HG02981 (cell line): Measurements from ENCODE around the gene PIAS1.
"Not testable (repeated sequence)": the region's sequence is repeated elsewhere in the genome, so short reads cannot be mapped to it uniquely, and the experiment has no call there.

ENCODE experiments used
- ATAC-seq: cut with Tn5 transposase; IDR thresholded peaks from one replicate; pipeline ENCODE4 v1.9.1; 2021; ENCODE audit warnings: mild to moderate bottlenecking, moderate library complexity; ENCODE audit not compliant: unreplicated experiment

The PIAS1 gene

DNA sequence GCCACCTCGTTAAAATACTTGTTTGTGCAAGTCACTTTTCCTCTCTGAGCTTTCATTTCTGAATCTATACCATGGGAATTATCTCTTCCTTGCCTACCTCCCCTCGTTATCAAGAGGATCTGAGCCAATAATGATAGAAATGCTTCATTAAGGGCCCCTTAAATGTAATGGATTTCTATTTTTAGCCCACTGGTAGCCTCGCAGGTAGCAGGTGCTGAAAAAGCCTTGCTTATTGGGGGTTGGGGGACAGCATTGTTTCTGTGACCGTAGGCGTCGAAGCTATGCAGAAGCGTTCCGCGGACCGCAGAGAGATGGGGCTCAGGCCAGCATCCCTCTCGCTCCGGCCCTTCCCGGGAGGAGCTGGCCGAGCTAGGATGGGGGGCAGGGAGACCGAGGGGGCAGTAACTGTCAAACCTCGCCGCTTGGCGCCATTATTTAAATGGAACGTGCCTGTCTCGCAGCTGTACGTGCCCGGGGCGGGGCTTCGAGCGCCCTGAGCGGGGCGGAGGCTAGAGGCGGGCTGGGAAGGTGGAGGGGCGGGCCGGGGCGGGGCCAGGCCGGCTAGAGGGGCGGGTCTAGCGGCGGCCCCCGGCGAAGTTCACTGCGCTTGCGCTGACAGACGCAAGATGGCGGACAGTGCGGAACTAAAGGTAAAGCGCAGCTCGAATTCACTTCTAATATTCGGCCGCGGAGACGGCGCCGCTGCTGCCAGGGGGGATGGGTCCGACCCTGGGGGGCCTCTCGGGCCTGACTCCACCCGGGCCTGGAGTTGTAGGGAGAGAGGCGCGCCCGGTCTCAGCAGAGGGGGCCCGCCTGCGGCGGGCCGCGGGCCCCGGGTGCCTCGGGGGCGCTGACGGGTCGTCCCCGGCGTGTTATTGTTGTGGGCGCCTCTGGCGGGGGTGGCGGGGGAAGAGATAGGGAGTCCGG lies at the start of gene PIAS1:
Gene PIAS1 (plus strand): TSS at position 615 of the 927 bp plus-strand sequence. CDS start 12 bp downstream, at position 627.
- peak; percentile 70 for ATAC-seq

DNA sequence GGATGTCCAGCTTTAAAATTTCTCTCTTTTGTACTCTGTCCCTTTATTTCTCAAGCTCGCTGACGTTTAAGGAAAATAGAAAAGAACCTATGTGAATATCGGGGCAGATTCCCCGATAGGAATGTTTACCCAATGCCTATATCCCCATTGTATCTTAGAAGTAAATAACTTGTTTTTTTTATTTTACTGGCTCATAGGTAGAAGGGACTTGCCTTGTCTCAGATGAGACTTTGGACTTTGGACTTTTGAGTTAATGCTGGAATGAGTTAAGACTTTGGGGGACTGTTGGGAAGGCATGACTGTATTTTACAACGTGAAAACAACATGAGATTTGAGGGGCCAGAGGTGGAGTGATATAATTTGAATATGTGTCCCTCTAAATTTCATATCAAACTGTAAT lies 46.5 kb upstream of the PIAS1 start:
- ATAC-seq, result not testable (repeated sequence)

DNA sequence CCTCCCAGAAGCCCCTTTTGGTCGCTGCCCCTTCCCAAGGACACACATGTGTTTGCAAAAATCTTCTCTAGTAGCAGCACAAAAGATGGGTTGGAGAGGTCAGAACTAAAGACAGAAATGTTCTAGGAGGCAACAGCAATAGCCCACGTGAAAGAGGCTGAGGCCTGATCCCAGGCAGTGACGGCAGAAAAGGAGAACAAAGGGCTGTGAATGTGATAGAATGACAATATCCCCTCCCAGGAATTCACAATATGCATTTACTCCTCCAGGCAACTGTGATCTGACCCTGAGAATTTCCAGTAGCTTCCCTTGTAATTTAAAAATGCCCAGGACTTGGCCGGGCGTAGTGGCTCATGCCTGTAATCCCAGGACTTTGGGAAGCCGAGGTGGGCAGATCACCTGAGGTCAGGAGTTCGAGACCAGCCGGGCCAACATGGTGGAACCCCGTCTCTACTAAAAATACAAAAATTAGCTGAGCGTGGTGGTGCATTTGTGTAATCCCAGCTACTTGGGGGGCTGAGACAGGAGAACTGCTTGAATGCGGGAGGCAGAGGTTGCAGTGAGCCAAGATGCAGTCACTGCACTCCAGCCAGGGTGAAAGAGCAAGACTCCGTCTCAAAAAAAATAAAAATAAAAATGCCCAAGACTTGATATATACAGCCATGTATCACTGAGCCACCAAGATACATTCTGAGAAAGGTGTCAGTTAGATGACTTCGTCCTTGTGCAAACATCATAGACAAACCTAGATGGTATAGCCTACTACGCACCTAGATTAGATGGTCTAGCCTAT lies 43.6 kb upstream of the PIAS1 start:
- ATAC-seq, result no peak

DNA sequence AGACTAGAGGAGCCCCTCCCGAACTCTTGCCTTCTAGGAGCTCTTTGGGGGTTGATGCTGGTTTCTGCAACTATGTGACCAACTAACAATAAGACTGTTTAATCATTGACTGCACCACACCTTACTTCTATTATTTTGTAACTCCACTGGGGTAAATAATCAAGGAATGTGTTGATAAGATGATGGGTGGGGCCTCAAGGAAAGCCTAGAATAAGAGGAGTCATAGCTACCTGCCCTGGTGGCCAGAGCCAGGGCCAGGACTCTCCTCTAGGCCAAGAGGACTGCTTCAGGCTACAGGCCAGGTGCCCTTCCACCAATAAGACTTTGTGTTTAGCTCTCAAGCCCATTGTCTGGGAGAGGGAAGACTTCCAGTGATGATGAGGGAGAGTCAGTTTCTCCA lies 41.2 kb upstream of the PIAS1 start:
- ATAC-seq, result no peak

DNA sequence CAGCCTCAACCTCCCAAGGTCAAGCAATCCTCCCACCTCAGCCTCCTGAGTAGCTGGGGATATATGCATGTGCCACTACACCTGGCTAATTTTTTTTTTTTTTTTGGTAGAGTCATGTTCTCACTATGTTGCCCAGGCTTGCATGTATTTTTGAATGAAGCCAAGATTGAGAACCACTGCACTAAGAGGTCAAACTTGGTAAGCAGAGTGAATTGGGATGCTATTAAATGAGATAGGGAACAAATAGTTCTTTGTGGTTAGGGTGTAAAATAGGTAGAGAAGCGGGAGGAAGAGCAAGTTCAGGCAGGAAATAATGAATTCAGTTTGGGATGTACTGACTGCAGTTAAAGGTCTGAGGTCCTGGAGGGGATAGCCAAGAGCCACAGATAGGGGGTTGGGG lies 39.9 kb upstream of the PIAS1 start:
- no peak for ATAC-seq

DNA sequence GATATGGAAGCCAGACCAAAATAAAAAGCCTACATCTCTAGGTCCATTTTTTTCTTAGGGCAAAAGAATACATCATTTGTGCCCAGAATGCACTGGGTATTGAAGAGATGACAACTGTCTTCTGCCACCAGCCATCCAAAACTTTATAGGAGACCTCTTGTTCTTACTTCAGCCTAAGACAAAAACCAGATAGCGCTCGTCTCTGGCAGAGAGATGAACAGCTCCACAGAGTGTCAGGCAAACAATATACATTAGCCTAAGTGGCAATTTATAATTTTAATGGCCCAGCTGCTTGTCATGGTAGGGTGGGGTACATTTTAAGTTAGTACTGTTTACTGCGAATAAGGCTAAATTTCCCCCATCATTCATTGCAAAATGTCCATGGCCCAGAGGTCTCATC lies 38.9 kb upstream of the PIAS1 start:
- ATAC-seq, result no peak

DNA sequence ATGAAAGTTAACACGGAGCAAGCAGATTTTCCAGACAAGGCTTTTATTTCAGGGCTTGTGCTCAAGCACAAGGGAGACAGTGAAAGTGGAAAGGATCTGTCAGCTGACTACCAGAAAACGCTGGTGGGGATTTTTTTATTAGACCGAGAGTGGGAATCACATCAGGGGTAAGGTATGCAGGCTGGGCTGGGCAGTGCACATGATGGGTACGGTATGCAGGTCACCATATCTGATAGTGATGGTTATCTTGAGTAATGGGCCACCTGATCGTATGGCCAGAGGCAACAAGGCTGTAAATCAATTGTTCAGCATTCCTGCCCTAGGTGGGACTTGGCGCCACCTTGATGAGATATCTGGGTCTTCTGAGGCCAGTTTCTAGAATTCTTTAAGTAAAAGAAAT lies 36.9 kb upstream of the PIAS1 start:
- no peak for ATAC-seq

DNA sequence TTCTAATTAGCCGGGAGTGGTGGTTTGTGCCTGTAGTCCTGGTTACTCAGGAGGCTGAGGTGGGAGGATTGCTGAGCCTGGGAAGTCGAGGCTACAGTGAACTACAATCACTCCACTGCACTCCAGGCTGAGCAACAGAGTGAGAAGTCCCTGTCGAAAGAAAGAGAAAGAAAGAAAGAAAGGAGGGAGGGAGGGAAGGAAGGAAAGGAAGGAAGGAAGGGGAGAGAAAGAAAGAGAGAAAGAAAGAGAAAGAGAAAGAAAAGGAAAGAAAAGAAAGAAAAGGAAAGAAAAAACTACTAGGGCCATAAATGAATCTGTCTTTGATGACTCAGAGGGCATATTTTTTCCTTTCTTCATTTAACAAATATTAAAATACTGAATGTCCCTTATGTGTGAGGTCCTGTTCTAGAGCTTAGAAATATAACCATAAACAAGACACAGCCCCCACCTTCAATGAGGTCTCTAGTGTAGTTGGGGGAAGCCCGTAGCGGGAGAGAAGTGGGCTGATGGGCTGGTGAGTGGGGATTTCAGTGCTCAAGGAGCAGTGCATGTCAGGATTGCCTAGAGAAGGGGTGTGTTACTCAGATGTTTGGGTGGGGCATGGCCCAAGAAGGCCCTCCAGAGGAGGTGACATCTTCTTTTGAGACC lies 35.2 kb upstream of the PIAS1 start:
- no peak for ATAC-seq

DNA sequence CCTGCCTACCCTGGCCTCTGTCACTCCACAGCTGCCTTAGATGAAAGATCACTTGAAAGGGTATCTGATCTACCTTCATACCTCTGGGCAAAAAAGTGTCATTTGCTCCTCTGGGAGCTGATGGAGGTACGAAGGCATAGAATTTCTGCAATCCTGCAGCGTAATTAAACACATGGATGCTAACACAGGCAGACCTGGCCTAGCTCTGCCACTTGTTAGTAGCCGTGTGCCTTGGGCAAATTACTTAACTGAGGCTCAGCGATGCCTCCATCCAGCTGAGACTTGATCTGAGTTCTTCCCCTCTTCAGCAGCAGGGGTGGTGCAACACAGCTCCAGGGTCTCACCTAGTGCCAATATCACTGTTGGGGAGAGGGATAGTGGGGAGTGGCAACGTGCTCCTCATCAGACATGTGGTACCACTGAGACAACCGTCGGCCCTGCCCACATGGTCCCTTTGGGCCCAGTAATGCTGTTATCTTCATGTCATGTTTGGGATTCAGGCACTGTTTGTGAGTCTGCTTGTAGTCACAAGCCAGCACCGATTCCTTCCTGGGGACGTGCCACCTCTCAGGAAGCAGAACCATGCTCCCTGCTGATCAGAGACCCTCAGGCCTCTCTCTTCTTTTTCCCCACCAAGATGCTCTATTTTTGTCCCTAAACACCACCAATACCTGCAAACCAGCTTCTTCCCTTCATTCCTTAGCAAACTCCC lies 34.1 kb upstream of the PIAS1 start:
- ATAC-seq, result no peak

DNA sequence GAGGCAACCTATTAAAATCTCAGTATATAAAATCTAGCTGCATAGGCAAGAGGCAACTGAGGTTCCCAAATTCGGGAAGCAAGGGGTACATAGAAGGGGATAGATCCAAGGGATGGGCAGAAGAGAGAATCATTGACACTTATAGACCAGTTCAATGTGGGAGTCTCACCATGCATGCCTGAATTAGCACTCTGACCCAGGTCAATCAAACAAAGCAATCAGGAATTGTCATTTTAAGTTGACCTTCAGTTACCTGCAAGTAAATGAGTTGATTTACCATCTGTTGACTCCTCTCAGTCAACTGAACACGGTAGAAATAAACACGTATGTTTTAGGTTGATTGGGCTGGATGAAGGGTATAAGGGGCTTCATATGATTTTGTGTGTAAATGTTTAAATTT lies 33.4 kb upstream of the PIAS1 start:
- ATAC-seq, result no peak

DNA sequence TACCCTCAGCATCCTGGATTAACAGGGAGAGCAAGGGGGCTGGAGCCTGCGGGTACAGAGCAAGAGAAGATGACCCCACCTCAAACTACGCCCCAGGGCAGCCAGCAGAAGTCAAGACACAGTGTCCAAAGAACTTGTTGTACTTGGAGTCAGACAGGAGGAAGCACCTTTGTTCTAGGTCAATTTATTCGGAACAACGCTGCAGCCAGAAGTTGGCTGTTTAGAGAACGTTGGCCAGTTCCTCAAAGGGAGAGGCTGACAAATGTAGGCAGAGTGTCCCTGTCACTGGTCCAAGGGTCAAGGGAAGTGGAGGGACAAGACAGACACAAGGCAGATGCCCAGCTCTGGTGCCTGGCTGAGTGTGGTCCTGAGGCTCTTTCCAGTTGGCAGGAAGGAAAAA lies 32.1 kb upstream of the PIAS1 start:
- ATAC-seq, result no peak

DNA sequence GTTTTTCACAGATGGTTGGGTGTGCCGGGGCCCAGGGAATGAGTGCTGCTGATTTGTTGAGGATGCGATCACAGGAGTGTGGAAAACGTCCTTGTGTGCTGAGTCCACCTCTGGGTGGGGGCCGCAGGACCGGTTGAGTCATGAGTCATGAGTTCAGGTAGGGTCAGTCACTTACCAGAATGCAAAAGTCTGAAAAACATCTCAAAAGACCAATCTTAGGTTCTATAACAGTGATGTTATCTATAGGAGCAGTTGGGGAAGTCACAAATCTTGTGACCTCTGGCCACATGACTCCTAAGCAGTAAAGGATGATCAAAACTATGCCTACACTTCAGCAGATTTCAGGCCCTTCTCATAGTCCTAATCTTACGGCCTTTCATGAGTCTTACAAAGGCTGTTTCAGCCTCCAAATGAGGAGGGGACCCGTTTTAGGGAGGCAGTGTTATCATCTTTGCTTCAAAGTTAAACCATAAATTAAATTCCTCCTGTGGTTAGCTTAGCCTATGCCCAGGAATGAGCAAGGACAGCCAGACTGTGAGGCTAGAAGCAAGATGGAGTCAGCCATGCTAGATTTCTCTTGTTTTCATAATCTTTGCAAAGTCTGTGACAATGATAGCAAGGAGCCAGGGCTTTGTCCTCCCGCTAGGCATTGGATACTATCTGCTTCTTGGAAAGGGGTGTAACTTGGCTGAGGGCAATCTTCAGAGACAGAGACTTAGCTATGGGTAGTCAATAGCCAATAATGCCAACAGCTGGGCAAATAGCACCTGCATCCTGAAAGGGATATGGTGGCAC lies 30.6 kb upstream of the PIAS1 start:
- ATAC-seq, result no peak

DNA sequence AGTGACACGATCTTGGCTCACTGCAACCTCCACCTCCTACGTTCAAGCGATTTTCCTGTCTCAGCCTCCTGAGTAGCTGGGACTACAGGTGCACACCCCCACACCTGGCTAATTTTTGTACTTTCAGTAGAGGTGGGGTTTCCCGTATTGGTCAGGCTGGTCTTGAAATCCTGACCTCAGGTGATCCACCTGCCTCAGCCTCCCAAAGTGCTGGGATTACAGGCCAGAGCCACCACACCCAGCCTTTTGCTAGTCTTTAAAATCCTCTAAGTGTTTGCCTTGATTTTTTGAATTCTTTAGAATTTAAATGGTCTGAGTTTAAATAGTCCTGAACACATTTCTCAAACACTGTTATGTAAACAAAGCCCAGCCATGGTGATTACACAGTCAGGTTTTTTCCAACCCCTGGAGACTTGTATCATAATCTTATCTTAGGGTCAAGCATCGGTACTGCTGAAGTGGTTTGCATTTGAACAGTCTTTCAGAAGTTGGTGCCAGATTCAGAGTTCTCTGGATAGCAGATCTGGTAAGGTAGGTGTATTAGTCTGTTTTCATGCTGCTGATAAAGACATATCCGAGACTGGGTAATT lies 28.2 kb upstream of the PIAS1 start:
- no peak for ATAC-seq

DNA sequence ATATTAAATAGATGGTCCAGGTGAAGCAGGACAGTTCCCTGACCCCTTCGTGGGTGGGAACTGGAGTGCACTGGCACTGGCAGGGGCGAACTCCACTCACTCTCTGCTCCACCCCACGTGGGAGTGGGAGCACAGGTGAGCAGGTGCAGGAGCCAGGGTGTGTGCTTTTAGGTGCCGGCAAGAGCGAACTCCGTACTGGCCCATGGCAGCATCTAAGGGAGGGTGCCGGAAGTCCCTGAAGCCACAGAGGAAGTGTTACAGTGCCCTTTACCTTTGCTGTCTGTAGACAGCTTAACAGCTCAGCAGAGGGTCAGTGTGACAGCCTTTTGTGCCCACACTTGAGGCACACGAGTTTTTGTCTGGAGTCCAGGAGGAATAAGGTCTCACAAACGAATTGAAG lies 26.7 kb upstream of the PIAS1 start:
- ATAC-seq, result no peak

DNA sequence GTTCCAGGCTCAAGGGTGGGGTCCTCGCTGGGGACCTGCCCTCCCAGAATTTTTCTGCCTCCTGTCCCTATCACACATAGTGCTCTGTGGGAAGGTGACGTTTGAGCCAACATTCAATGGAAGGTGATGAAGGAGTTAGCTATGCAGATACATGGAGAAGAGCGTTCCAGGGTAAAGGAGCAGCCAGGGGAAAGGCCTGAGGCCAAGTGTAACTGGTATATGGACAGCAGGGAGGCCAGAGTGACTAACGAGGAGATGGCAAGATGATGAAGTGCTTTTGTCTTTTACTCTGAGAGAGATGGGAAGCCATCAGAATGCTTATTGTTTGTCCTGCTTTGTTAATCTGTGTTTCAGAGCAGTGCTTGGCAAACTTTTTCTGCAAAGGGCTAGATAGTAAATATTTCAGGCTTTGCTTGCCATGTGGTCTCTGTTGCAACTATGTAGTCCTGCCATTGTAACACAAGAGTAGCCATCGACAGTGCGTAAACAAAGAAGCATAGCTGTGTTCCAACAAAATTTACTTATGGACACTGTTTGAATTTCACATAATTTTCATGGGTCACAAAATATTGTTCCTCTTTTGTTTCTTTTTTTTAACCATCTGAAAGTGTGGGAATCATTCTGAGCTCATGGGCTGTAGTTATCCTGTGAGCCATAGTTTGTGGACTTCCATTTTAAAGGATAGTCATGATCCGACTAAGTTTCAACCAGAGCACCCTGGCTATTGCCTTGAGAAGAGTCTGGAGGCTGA lies 25.8 kb upstream of the PIAS1 start:
- no peak for ATAC-seq

DNA sequence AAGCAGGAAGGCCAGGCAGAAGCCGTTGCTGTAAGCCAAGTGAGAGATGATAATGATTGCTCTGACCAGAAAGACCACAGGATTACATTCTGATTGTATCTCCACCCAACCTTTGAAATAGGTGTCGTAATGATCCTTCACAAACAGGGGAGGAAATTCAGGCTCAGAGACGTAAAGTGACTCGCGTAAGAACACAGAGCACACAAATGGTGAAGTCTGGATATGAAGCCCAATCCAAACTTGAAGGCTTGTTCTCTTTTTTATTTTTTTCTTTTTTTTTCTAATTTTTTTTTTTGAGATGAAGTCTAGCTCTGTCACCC lies 25.3 kb upstream of the PIAS1 start:
- ATAC-seq, result no peak

DNA sequence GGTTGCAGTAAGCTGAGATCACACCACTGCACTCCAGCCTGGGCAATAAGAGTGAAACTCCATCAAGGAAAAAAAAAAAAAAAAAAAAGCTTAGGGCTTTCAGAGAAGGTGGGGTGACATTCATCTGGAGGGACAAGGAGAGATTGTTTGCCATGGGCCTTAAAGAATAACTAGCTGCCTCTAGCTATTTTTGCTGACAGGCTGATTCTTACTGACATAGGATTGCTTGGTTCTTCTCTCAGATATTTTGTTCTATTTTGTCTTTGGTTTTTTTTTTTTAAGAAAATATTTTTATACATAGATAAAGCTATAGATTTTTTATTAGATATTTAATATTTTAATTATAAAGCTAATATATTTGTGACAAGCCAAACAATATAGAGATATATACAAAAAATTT lies 24.2 kb upstream of the PIAS1 start:
- ATAC-seq, result no peak

DNA sequence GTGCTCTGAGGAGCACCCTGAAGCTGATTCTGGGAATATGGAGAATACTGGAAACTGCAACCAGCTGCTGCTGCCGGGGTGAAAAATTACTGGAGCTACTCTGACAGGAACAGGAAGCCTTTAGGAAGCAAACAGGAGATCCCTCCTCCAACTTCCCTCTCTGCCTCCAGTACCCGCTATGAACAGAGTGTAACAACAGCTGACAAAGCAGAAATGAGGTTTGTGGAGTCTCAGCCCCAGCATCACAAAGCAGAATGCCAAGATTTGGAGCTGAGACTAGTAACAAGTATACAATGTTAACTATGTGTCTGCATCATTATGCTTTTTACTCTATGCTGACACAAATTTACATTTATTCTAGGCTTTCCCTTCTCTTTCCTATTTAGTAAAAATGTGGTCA lies 22.7 kb upstream of the PIAS1 start:
- ATAC-seq, result no peak

DNA sequence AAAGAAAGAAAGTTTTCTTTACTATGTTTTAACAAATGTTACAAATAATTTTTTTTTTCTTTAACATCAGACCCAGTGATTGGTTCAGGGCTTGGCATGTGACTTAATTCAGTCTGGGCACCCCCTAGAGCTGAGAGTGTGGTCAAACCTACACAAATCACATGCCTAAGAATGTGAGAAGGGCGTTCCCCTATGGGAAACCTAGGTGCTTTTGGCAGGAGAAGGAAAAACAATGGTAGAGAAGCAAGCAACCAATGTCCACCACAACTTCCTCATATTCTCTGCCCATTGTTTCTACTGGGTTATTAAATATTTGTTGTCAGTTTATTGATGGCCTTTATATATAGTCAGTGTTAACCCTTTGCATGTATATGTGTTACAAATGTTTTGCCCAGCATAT lies 21.4 kb upstream of the PIAS1 start:
- ATAC-seq, result no peak
